Esophagus squamous epithelium (tissue), 4 donors: ENCODE results near the gene SF1.

Source experiments
- CTCF ChIP-seq, 6 experiments: fragments of 450-650 bp in 4 of 6; fragments of 200-600 bp in 2 of 6; sonication (generic) in 2 of 6; IDR thresholded peaks; one replicate each; pipeline ENCODE4 v1.5.1; 2016 to 2019; ENCODE audit warnings: antibody characterized with exemption in 6 of 6, mild to moderate bottlenecking in 4 of 6, moderate library complexity in 4 of 6
- POLR2A ChIP-seq, 4 donors: fragments of 450-650 bp; IDR thresholded peaks; one replicate each; pipeline ENCODE4 v1.6.1; 2017; ENCODE audit warnings: antibody characterized with exemption in 4 of 4, mild to moderate bottlenecking in 4 of 4, moderate library complexity in 3 of 4

- no peak for TF ChIP-seq CTCF (IDR thresholded peaks at IDR 0.05)
- peak in 2 of 4 donors; percentile 13 to 48 for TF ChIP-seq POLR2A (IDR thresholded peaks at IDR 0.05)
Observed at GRCh38 chr11:64745189-64745520, 33.2 kb downstream of the SF1 start.
